ENCODE data around the gene HMX1. TPM values are rescaled to one million over a fixed set of nuclear protein-coding genes. Genes with fewer than 3 reads are reported as not detected.

The HMX1 gene
- total and polyA plus RNA-seq, 2 donors: 0.26 TPM; not detected in 1

DNA sequence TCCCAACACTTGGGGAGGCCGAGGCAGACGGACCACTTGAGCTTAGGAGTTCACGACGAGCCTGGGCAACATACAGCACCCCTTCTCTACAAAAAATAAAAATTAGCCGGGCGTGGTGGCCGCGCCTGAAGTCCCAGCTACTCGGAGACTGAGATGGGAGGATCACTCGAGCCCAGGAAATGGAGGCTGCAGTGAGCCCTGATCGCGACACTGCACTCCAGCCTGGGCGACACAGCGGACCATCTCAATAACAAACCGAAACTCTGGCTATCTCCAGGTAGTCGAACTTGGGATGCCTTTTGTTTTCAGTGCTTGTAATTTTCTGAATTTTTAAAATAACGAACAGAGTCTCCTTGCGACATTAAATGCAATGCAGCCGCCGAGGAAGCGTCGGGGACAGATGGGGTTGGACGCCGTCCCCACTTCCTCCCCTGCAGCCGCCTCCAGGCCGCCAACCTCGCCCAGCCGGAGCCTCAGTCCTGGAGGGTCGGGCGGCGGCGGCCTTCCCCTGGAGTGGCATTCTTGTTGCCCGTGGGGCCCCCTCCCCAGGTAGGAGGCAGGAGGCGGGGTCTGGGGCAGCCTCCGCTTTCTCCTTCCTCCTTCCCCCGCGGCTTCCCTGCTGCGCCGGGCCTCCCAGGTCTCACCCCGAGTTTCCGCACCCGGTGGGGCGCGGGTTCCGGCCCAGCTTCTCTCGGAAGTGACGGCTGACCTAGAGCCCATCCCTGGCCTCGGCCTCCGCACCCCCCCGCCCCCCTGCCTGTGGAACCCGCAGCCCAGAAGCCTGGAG, 14.6 kb downstream of the HMX1 start:
- H3K4me3 ChIP-seq (ENCODE audit: low read depth, low read length): peak overlapping the region; percentile 6
- H3K27ac ChIP-seq (ENCODE audit: low read depth): no peak overlapping the region
- WGBS: 2% methylated on average over 51 of the region's 51 CpGs
- no peaks in the 10 kb centered on the region for H3K36me3 ChIP-seq (ENCODE audit: insufficient read depth)
- H3K4me1 ChIP-seq (ENCODE audit: insufficient read depth): peaks cover 1% of the 10 kb centered on the region
- no peak for DNase-seq (ENCODE audit: extremely low spot score)

DNA sequence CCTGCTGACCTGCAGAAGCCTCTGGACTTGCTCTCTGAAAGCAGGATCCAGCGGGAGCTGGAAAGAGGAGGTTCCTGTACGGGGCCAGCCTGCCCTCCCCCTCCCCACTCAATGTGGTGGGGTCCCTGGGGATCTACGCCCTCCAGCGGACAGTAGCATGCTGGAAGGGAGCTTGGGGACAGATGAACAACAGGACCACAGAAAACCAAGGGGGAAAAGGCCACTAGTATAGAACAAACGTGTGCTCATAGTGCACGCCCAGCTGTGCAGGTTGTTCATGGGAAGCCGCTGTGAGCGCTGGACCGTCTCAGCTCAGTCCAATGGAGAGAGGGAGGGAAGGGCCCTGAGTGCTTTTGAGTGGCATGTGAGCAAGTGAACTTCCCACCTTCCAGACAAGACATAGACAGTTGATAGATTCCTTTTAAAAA, 15.8 kb downstream of the HMX1 start:
- H3K4me3 ChIP-seq (ENCODE audit: low read depth, low read length): no peak overlapping the region
- no peaks in the 10 kb centered on the region for H3K36me3 ChIP-seq (ENCODE audit: insufficient read depth)
- H3K4me1 ChIP-seq (ENCODE audit: insufficient read depth): peaks cover 1% of the 10 kb centered on the region
- no peak for DNase-seq (ENCODE audit: extremely low spot score)
- 5% methylated on average over 9 of the region's 9 CpGs for WGBS
- no peak overlapping the region for H3K27ac ChIP-seq (ENCODE audit: low read depth)

DNA sequence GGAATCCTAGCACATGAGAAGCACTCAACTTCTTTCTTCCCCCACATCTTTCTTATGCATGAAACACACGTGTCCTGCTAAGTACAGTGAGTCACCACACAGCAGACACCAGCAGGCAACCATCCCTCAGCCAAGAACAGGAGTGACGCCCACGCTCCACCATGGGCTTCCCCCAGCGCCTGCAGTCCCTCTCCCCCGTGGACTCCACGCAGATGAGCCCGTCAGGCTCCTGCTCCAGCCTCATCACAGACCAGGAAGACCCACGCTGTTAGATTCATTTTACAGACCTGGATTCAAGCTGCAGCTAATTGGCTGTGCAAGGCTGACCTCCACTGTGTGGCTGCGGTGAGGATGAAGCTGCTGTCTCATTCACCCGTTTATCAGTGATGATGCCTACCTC, 16.7 kb downstream of the HMX1 start:
- no peak for DNase-seq (ENCODE audit: extremely low spot score)
- 16% methylated on average over 10 of the region's 10 CpGs for WGBS

DNA sequence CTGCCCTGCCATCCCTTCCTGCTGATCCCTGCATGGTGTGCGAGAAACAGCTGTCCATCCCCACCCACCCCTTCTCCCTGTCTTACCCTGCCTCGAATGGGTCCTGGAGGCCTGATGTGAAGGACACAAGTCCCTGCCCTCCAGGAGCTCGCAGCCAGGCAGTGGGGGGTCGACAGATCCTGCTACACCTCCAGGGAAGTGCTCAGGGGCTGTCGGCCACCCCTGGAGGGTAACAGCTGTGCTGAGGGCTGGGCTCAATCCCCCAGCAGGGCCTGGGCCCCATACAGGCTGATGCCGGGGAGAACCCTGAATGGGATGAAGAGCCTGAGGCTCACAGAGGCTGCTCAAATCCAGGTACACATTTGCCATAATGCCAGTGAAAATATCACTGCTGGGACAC, 17.6 kb downstream of the HMX1 start:
- Histone ChIP-seq H3K27ac (ENCODE audit: low read depth) (no peak overlapping the region), H3K4me3 (ENCODE audit: low read depth, low read length) (no peak overlapping the region), H3K4me1 (ENCODE audit: insufficient read depth) (peaks cover 1% of the 10 kb centered on the region), H3K36me3 (ENCODE audit: insufficient read depth) (no peaks in the 10 kb centered on the region)
- no peak for DNase-seq (ENCODE audit: extremely low spot score)
- WGBS: 22% methylated on average over 6 of the region's 6 CpGs

More for the DNA sequence above, 16.7 kb downstream of the HMX1 start:
- H3K27ac ChIP-seq (ENCODE audit: low read depth): no peak overlapping the region
- H3K4me1 ChIP-seq (ENCODE audit: insufficient read depth): peaks cover 1% of the 10 kb centered on the region
- no peak overlapping the region for H3K4me3 ChIP-seq (ENCODE audit: low read depth, low read length)
- no peaks in the 10 kb centered on the region for H3K36me3 ChIP-seq (ENCODE audit: insufficient read depth)

DNA sequence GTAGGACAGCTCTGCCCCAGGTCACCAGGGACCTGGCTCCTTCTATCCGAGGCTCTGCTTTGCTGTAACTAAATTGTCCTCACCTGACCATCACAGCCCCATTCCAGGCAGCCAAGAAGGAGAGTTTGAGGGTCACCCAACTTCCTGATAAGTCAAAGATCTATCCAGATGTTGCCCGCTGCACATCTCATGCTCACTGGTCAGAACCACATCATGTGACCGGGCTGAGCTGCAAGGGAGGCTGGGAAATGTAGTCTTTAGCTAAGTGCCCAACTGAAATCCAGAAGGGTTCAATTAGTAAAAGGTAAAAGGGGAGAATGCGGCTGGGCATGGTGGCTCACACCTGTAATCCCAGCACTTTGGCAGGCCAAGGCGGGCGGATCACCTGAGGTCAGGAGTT, 18.4 kb downstream of the HMX1 start:
- Histone ChIP-seq H3K4me1 (ENCODE audit: insufficient read depth) (peaks cover 1% of the 10 kb centered on the region), H3K36me3 (ENCODE audit: insufficient read depth) (no peaks in the 10 kb centered on the region), H3K4me3 (ENCODE audit: low read depth, low read length) (no peak overlapping the region), H3K27ac (ENCODE audit: low read depth) (no peak overlapping the region)
- DNase-seq (ENCODE audit: extremely low spot score): no peak
- 84% methylated on average over 6 of the region's 6 CpGs for WGBS

DNA sequence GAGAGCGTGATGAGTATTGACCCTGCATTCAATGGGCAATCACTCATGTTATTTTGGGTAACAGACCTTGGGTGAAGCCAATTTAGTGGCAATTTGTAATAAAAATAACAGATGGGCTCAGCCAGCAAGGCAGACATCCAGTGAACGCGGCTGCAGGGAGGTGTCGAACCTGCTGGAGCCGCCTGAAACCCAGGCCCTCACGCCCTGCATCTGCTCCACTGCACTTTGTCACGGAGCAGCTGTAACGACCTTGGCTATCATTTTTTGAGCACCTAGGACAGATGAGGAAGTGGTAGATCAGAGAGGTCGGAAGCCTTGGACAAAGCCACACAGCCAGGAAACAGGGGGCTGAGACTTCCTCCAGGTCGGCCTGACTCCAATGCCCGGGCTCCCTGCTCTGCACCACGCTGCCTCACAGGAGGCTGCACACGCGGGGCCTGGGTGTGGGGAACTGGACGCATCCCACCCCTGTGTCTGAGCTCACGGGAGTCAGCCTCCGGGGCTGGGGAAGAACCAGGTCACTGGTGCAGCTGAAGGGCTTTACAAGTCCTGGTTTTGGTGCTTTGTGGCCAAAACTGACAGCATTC, 19.4 kb downstream of the HMX1 start:
- DNase-seq (ENCODE audit: extremely low spot score): no peak
- Histone ChIP-seq H3K27ac (ENCODE audit: low read depth) (no peak overlapping the region), H3K4me1 (ENCODE audit: insufficient read depth) (no peaks in the 10 kb centered on the region), H3K4me3 (ENCODE audit: low read depth, low read length) (no peak overlapping the region), H3K36me3 (ENCODE audit: insufficient read depth) (no peaks in the 10 kb centered on the region)
- 66% methylated on average over 17 of the region's 17 CpGs for WGBS

DNA sequence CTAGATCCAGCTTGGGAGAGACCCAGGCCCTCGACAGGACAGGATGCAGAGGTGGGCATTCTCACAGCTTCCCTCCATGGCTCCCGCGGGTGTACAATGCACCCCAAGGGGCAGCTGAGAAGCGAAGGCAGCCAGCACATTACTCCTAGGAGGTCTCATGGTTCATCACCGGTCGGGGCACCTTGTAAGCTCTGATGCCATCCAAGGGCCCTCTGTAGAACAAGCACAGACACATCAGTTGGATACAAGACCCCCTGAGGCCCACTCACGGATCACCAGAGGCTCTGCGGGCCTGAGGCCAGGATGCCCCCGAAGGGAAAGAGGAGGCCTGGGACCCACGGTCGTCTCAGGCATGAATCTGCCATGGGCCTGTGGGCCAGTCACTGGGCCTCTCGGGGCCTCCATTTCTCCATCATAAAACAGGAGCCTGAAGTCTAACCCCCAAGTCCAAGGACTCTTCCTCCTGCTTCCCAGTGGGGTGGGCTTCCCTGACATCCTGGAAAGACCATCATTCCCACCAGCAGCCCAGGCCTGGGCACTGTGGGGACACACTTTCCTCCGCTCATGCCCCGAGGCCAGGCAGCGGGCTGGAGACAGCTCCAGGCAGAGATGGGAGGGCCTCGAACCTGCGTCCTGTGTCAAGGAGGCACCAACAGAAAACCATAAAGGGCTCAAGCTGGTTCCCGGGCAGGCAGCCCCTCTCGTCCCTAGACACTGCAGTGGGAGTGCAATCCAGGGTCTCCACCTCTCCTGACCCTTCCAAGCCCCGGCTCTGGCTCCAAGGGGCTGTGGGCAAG, 20.1 kb downstream of the HMX1 start:
- Histone ChIP-seq H3K4me1 (ENCODE audit: insufficient read depth) (no peaks in the 10 kb centered on the region), H3K36me3 (ENCODE audit: insufficient read depth) (no peaks in the 10 kb centered on the region), H3K4me3 (ENCODE audit: low read depth, low read length) (no peak overlapping the region), H3K27ac (ENCODE audit: low read depth) (no peak overlapping the region)
- WGBS: 77% methylated on average over 20 of the region's 20 CpGs
- DNase-seq (ENCODE audit: extremely low spot score): no peak

DNA sequence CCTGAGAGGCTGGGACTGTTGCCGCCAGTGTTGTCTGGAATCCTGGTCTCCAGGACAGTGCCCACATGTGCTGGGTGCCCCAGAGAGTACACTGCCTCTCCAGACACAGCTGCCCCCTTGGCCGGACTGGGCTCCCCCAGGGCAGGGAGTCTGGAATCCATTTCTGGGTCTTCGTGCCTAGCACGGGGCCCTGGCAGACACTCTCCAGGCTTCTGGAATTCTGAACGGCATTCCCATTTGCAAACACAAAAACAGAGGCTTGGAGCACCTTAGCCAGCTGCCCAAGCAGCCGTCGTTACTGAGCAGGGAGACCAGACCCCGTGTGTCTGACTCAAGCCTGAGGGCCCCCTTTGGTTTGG, 20.8 kb downstream of the HMX1 start:
- Histone ChIP-seq H3K36me3 (ENCODE audit: insufficient read depth) (no peaks in the 10 kb centered on the region), H3K4me3 (ENCODE audit: low read depth, low read length) (no peak overlapping the region), H3K27ac (ENCODE audit: low read depth) (no peak overlapping the region), H3K4me1 (ENCODE audit: insufficient read depth) (no peaks in the 10 kb centered on the region)
- DNase-seq (ENCODE audit: extremely low spot score): no peak
- 72% methylated on average over 8 of the region's 8 CpGs for WGBS

DNA sequence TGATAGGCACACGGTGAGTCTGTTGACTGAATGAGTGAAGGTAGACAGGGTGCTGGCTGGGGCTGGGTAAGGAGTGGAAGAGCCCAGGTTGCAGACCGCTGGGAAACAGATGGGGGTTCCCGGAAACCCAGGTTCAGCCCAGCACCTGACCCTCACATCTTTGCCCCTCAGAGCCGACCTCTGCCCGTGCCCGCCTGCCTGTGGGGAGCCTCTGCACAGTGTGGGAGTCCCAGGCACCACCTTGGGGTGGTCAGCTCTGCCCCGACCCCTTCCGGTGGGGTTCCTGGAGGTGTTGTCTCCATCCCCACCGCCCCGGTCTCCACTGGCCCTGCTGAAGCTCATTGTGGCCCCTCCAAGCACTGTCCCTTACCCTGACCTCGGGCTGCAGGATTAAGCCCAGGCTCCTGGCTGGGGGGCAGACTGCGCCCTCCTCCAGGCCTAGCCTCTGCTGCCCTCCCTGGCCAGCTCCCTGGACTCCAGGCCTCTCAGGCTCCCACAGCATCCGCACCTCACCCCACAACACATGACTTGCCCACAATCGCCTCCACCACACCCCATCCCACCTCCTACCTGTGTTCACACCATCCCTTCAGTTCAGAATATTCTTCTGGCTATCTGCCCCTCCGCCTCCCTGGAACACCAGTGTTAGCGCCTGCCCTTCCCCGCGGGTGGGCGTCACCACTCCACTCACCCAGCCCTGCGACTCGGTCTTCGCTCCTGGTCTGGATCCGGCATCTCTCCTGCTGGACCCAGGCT, 21.4 kb downstream of the HMX1 start:
- WGBS: 83% methylated on average over 23 of the region's 23 CpGs
- no peaks in the 10 kb centered on the region for H3K4me1 ChIP-seq (ENCODE audit: insufficient read depth)
- no peak overlapping the region for H3K4me3 ChIP-seq (ENCODE audit: low read depth, low read length)
- H3K27ac ChIP-seq (ENCODE audit: low read depth): no peak overlapping the region
- H3K36me3 ChIP-seq (ENCODE audit: insufficient read depth): no peaks in the 10 kb centered on the region
- no peak for DNase-seq (ENCODE audit: extremely low spot score)

DNA sequence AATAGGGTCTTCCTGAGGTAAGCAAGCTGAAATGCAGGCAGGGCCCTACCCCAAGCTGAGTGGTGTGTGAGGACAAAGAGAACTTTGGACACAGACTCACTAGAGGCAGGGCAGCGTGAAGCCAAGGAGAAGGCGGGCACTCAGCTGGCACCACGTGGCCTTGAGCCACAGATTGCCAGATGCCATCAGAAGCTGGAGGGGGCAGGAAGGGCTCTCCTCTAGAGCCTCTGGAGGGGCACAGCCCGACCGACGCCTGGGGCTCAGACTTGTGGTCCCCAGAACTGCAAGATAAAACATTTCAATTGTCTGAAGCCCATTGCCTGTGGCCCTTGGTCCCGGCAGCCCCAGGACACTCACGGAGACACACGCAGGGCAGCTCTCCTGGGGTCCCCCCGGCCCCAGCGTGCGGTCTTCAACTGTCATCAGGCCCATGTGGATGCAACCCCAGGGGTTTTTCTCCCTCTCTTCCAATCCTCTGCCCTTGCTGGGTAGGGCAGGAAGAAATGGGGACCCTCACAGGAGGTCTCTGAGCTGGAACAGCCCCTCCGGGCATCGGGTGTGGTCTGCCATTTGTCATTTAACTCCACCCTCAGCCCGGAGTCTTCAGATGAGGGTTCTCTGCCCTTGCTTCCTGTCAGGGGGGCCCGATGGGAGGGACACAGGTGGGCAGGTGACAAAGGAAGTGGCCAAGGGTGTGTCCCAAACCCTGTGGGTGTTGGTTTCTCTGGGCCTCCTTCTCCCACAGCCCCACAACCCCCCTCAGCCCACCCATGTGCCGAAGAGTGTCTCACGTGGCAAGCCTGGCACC, 22.2 kb downstream of the HMX1 start:
- 61% methylated on average over 18 of the region's 18 CpGs for WGBS
- H3K4me3 ChIP-seq (ENCODE audit: low read depth, low read length): no peak overlapping the region
- no peaks in the 10 kb centered on the region for H3K4me1 ChIP-seq (ENCODE audit: insufficient read depth)
- DNase-seq (ENCODE audit: extremely low spot score): no peak
- H3K27ac ChIP-seq (ENCODE audit: low read depth): no peak overlapping the region
- H3K36me3 ChIP-seq (ENCODE audit: insufficient read depth): no peaks in the 10 kb centered on the region

DNA sequence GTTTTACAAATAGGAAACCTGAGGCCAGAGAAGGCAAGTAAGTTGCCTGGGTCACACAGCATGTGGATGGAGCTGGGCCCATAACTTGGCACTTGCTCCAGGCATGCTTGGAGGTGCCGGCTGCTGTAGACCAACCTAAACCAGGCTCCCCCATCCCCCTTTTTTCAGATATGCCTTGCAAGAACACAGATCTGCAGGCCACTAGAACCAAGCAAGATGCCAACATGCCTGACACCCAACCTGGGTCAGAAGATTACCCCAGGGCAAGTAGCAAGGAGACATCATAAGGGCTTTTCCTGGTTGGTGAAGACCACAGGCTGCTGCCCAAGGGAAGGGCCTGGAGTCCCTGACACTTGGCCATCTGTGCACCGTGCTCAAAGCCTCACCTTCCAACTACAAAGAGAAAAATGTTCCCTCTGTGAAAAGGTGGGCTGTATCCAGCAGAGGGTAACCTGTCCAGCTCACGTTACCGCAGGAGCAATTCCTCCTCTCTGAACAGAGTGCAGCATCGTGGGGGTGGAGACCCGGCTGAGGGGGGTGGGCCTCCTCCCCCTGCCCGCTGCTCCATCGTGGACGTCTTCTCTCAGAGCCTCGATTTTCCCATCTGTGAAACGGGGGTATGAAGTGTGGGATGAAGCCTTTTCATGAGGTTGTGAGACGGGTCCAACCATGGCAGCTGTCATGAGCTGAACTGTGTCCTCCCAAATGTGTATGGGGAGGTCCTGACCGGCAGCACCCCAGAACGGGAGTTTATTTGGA, 23.0 kb downstream of the HMX1 start:
- DNase-seq (ENCODE audit: extremely low spot score): no peak
- H3K4me1 ChIP-seq (ENCODE audit: insufficient read depth): no peaks in the 10 kb centered on the region
- no peaks in the 10 kb centered on the region for H3K36me3 ChIP-seq (ENCODE audit: insufficient read depth)
- no peak overlapping the region for H3K27ac ChIP-seq (ENCODE audit: low read depth)
- WGBS: 66% methylated on average over 14 of the region's 14 CpGs
- no peak overlapping the region for H3K4me3 ChIP-seq (ENCODE audit: low read depth, low read length)

DNA sequence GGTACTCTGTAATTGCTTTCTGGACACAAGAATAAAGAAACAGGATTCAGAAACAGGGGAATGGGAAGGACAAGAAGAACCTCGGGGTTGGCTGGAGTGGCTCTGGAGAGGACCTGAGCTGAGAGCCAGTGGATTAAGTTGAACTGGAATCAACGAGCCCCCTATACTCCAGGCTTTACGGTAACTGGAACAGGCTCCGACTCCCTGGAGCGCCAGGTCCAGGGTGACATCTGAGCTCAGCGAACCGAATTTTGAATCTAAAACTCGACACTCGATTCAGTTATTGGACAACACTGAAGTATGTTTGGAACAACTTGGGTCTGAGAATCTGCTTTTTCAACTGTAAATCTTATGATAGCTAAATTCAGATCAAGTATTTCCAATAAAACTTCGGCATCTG, 23.9 kb downstream of the HMX1 start:
- Histone ChIP-seq H3K36me3 (ENCODE audit: insufficient read depth) (no peaks in the 10 kb centered on the region), H3K27ac (ENCODE audit: low read depth) (no peak overlapping the region), H3K4me3 (ENCODE audit: low read depth, low read length) (no peak overlapping the region), H3K4me1 (ENCODE audit: insufficient read depth) (no peaks in the 10 kb centered on the region)
- DNase-seq (ENCODE audit: extremely low spot score): no peak
- 6% methylated on average over 10 of the region's 10 CpGs for WGBS

Data from urinary bladder (tissue), 4 donors.